Left renal cortex interstitium (tissue), 4 donors: ENCODE data around the gene KRT33A. TPM values are rescaled to one million over a fixed set of nuclear protein-coding genes. Genes with fewer than 3 reads are reported as not detected.
"Not testable (repeated sequence)": the region's sequence is repeated elsewhere in the genome, so short reads cannot be mapped to it uniquely, and the experiment has no call there.

Source experiments
- DNase-seq, 4 donors: peaks; one replicate each; pipeline ENCODE4 v3.0.0-alpha.2; 2013; ENCODE audit warnings: low read depth in 4 of 4, low spot score in 2 of 4, missing footprints in 1 of 4
- polyA plus RNA-seq, 4 donors: library from polyadenylated mRNA; unstranded; fragments of 120-200 nt; gene quantifications; one replicate each; pipeline ENCODE4 v1.2.1, GENCODE V29; 2013; ENCODE audit not compliant: insufficient read length in 4 of 4

The KRT33A gene
- not detected for polyA plus RNA-seq

DNA sequence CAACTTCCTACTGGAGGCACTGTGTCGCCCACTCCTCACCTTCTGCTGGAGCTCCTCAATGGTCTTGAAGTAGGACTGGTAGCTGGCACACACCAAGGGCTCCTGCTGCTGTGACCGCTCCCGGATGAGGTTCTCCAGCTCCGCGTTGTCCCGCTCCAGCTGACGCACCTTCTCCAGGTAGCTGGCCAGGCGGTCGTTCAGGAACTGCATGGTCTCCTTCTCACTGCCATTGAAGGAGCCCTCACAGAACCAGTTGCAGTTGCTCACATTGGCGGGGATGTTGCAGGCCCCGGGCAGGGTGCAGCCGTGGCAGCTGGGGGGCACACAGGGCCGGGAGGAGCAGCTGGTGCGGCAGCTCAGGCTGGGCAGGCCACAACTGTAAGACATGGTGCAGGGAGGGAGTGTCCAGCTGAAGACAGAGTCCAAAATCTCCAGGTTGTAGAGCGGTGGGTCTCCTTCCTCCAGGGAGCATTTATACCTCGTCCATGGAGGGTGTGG, at the start of gene KRT33A:
KRT33A (minus strand) TSS at position 448 of the 498 bp plus-strand sequence; CDS start at position 387, 61 bp downstream.
- not testable (repeated sequence) for DNase-seq

DNA sequence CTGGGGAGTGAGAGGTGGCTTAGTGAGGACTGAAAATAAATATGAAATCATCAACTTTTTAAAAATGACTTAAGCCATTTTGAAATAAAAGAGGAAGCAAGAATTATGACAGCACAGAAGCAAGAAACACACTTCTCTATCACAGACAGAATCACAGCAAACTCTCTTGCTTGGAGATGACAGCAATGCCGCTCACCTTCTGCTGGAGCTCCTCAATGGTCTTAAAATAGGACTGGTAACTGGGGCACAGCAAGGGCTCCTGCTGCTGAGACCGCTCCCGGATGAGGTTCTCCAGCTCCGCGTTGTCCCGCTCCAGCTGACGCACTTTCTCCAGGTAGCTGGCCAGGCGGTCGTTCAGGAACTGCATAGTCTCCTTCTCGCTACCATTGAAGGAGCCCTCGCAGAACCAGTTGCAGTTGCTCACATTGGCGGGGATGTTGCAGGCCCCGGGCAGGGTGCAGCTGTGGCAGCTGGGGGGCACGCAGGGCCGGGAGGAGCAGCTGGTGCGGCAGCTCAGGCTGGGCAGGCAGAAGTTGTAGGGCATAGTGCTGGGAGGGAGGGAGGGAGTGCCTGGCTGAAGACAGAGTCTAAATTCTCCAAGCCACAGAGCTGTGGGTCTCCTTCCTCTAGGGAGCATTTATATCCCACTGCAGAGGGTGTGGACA, 46.5 kb upstream of the KRT33A start, which contains the start of gene KRT31:
KRT31 (minus strand) TSS at position 613 of the 665 bp plus-strand sequence; CDS start at position 544, 69 bp downstream.
- no peak for DNase-seq

DNA sequence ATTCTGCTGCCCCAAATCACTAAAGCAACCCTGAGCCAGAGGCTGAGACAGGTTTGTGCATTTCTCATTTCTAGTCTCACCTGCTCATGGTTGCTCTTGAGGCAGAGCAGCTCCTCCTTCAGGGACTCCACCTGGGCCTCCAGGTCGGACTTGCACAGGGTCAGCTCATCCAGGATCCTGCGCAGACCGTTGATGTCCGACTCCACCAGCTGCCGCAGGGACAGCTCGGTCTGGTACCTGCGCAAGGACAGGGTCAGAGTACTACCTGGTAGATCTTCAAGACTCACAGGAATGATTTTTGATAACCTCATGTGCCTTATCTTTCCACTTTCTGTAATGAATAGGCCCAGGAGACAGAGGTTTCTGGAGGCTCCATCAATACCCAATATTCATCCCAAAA, 45.7 kb upstream of the KRT33A start:
- DNase-seq: no peak

DNA sequence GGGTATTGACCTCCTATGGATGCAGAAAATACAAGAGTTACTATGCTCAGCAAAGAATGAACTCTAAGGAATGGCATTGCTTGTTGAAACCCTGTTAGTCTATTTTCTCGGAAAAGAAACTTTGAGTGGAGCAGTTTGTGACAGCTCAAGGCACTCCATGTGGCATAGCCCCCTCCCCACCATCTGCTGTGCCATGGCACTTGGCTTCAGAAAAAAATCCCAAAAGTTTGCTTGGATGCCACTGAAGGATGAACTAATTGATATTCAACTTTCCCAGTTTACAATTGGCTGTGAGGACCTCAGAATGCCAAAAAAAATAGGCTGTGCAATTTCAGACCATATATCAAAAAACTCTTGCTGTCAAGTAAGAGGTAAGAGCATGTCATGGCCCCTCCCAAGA, 45.0 kb upstream of the KRT33A start:
- DNase-seq: no peak

DNA sequence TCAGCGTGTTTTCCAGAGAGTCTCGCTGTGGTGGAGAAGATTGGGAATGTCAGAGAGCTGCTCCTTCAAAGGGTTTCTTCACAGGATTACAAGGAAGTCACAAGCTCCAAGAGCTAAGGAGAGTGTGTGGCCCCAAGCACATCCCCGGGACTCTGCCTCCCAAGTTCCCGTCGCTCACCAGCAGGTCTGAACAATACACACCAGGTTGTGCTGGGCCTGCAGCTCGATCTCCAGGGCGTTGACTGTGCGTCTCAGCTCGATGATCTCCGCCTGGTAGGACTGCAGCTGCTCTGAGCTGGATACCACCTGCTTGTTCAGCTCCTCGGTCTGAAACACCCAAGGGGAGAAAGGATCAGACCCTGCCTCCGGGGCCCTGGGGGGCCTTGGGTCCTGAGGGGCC, 44.4 kb upstream of the KRT33A start:
- DNase-seq: not testable (repeated sequence)

DNA sequence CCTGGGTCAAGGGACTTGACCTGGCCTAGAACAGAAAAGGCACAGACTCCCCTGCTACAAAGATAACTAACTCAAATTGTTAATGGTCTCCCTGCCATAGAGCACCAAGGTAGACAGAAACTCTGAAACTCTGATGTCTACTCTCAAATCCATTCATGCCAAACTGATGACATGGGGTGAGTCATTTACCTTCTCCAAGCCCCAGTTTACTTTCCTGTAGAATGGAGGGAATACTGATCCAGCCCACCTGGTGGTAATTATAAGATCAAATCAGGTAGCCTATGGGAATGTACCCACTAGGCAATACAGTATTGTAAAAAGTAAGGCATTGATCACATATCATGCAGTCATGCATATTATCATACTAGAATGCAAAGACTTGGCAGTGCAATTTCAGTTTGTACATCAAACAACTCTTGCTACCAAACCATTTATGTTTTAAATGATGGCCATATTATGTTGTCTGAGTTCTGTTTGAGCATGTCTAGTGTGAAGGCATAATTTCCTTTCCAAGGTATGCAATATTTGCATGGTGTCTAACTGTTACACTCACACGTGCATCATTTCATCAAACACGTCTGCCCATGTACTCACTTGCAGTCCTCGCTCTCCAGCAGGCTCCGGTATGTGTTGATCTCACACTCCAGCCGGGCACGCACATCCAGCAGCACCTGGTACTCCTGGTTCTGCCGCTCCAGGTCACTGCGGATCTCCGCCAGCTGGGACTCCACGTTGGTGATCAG, 43.8 kb upstream of the KRT33A start:
- no peak for DNase-seq

DNA sequence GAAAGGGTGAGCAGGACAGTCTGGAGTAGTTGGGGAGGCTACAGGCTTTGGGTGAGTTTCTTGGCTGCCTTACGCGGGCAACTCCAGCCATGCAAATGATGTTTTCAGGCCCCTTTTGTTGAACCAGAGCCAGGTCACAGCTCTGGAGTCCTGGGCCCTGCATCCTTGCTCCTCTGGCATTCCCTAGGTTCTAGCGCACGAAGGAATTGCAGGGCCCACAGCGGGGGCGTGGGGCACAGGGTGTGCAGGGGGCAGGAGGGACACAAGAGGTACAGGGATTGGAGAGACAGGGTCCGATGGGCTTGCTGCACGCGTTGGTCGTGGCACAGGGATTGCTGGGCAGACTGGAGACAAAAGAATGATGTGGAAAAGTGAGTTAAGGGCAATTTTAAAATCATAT, 43.2 kb upstream of the KRT33A start:
- DNase-seq: no peak

DNA sequence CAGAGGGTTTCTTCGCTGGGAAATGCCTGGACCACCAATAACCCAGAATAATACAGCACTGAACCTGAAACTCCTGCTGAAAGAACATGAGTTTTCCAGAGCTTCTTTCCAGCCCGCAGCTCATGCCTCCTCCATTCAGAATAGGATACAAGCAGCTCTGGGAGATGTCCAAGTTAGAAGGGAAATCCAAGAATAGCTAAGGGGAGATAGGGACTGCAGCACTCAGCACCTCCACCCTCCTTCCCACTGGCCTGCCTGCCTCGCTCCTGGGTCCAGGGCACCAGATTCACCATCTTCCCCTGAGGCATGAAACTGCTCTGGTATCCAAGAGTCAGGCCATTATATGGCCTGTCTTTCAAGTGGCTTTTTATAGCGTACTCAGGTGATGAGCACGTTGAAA, 42.7 kb upstream of the KRT33A start:
- DNase-seq: no peak

DNA sequence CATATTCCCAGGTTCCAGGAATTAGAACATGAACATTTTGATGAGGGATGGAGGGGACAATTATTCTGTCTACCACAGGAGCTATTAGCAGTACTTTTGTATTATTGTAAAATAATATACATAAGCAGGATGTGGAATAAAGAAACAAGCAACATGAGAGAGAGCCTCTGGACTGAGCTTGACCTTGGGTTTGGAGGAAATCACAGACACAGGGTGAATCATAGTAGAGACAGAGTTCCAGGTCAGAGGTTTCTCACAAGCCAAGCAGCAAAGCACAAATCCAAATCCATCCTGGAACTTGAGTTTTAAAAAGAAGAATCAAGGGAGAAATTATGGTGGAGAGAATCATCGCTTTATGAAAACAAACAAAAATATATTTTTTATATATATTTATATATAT, 41.6 kb upstream of the KRT33A start:
- DNase-seq: no peak

DNA sequence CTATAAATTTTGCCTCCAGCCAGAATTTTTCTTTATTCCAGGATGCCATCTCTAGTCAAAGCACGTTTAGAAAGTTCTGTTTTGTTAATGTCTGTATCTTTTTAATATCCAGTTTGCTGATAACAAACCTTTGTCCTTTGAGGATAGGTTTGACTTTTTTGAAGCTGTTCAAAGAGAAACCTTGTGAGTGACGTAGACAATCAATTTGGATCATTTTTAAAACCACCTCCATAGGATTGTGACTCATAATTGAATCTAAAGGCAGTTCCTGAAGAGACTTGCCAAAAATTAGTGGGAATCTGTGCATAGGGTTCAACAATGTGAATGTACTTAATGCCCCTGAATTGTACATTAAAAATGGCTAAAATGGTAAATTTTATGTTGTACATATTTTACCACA, 40.9 kb upstream of the KRT33A start:
- DNase-seq: no peak

DNA sequence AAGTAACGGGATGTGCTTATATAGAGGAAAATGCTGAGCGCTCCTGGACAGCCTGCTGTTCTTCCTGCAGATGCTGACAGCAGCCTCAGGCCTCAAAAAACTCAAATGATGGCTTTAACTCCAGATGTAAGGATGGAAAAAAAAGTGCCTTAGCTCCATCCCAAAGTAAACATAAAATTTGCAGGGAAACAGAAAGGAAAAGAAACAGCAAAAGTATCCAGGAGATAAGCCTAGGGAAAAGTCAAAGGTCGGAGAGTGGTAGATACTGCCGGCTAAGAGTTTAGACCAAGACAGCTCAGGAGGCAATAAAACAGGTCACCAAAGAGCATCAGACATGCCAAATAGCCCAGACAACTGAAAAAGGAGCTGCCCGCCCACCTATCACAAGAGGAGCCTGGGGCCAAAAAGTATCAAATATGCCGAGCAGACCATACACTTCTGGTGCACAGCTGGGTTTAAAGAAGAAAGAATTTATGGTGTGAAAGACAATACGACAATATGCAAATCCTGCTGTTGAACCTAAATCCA, 39.8 kb upstream of the KRT33A start:
- DNase-seq: no peak

DNA sequence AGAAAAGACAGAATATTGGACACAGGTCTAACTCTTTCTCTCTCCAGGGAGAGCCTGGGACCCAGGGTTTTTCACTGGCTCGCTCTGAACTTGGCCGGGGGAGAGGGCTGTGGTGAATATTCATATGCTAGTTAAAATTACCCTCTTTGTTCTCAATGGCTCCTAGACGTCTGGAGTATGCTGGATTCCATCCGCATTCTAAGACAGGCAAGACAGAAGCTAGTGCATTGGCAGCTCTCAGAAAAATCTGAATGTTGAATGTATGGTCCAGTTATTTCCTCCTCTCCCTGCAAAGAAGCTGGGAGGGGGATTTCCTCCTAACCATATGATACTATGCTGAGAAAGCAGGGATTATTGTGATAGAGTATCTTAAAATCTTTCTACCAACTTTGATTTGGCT, 37.0 kb upstream of the KRT33A start:
- DNase-seq: no peak

DNA sequence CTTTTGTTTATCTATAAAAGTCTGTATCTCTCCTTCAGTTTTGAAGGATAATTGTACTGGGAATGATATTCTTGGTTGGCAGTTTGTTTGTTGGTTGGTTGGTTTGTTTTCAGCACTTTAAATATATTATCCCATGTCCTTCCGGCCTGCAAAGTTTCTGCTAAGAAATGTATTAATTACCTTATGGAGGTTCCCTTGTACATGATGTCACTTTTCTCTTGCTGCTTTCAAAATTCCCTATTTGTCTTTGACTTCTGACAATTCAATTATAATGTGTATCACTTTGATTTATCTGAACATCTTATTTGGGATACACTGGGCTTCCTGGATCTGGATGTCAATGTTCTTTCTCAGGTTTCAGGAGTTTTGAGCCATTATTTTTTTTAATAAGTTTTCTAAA, 35.6 kb upstream of the KRT33A start:
- DNase-seq: no peak

DNA sequence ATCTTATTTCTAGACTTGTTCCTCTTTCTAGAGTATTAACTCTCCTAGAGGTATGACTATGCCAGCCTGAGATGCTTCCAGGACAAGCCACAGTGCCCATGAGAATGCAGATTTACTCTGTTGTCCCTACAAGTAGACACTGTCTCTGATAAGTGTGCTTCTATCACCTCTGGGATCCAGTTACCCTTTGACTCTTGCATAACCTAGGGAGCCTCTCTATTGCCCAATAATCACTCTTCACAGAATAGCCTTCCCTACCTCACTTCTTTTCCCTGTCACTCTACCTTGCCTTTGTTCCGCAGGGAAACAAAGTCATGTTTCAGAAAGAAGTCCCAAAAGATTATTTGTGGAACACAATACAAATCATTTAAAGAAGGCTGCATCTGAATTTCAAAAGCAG, 33.1 kb upstream of the KRT33A start:
- DNase-seq: no peak

DNA sequence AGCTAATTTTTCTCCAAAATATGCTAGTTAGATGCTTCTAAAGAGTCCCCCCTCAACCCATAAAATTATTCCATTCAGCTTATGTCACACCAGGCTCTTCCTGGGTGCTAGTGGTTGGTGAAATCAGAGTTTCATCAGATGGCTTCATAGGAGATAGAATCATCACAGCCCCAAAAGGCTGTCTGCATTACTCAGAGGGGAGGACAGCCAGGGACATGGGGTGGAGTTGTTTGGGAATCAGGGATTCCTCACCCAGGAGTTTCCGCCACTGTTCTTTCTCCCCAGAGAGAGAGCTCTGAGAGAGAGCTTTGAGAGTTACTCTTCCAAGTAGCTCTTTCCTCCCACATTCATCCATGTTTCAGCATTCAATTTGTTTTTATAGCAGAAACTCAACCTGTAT, 31.8 kb upstream of the KRT33A start:
- DNase-seq: no peak

DNA sequence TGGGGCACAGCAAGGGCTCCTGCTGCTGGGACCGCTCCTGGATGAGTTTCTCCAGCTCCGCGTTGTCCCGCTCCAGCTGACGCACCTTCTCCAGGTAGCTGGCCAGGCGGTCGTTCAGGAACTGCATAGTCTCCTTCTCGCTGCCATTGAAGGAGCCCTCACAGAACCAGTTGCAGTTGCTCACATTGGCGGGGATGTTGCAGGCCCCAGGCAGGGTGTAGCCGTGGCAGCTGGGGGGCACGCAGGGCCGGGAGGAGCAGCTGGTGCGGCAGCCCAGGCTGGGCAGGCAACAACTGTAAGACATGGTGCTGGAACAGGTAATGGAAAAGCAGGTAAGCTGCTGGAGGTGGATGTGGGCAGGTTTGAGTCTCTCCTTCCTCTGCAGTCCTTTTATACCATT, 31.3 kb upstream of the KRT33A start, which contains the start of gene KRT34:
KRT34 (minus strand) TSS at position 364 of the 400 bp plus-strand sequence; CDS start at position 304, 60 bp downstream.
- not testable (repeated sequence) for DNase-seq

DNA sequence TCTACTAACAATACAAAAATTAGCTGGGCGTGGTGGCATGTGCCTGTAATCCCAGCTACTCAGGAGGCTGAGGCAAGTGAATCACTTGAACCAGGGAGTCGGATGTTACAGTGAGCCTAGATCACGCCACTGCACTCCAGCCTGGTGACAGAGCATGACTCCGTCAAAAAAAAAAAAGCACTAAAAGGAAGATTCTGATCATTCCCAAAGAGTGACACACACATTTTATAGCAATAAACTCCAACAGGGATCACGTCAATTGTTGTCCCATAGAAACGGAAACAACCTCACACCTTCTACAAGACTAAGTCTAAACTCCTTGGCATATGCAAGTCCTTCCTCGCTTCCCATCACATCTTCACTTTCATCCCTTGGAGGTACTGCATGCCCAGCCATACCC, 29.5 kb upstream of the KRT33A start:
- not testable (repeated sequence) for DNase-seq

DNA sequence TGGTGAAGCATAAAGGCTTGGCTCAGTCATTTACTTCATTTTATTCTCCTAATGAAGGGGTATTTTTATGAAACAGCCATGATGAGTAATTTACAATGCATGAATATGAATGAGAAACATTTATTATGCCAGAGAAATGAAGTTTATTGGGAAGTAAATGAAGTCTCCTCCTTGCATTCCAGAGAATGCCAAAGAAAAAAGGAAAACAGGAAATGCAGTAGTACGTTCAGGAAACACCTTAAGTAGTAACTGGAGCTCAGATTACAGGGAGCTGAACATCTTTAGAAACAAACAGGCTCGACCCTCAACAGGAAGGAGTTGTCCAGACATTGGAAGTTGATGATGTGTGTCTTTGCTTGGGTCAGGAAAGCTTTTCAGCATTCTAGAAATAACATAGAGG, 26.9 kb upstream of the KRT33A start:
- DNase-seq: no peak

DNA sequence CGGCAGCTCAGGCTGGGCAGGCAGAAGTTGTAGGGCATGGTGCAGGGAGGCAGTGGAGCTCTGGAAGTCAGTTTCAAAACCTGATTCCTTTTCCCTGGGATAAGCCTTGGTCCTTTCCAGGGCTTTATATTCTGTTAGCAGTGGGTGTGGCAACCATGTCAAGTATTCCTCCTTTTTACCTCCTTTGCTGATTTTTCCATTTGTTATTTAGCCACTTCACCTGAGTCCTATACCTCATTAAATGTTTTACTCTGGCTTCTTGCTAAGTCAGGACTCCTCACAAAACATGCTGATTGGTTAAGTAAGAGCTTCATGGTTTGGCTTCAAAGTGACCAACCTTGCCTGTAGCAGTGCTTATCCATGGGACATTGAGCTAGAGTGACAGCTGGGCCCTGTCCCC, 19.1 kb upstream of the KRT33A start, which contains the start of gene KRT33B:
KRT33B (minus strand) TSS at position 101 of the 400 bp plus-strand sequence; CDS start at position 38, 63 bp downstream.
- DNase-seq: no peak

DNA sequence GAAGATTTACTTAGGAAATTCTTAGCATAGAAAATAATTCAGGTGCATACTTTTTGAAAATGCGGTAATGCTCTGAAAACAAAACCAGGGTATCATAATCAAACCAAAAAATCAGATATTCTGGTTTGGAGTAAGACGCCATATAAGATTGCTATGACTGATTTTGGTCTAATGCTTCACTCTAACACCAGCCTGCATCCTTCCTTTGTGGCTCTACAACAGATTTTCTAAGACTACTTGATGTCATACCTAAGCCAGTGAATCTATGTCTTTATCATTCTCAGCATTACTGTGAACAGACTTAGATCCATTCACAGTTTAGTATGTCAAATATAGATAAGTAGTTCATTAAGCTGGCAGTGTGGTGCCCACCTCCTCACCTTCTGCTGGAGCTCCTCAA, 18.4 kb upstream of the KRT33A start:
- no peak for DNase-seq

DNA sequence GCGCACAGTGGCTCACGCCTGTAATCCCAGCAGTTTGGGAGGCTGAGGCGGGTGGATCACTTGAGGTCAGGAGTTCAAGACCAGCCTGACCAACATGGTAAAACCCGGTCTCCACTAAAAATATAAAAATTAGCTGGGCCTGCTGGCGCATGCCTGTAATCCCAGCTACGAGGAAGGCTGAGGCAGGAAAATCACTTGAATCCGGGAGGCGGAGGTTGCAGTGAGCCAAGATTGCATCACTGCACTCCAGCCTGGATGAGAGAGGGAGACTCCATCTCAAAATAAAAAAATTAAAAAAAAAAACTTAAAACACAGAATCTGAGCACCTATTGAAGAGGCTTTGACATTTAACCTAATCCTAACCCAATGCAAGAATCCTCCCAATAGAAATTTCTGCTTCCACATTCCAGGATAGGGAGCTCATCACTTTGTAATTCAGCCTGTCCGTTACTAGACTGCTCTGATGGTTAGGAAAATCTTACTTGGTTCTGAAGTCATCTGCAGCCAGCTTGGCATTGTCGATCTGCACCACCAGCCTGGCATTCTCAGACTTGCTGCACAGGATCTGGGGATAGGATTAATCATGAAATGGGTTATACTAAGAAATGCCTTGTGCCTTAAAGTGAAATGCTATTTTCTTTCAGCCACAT, 16.9 kb upstream of the KRT33A start:
- DNase-seq: no peak
